ENCODE results near the gene ALPL. TPM values are rescaled to one million over a fixed set of nuclear protein-coding genes. Genes with fewer than 3 reads are reported as not detected.

Gene ALPL
- total RNA-seq, 1 donor from 2014 or later: 6.6 TPM

DNA sequence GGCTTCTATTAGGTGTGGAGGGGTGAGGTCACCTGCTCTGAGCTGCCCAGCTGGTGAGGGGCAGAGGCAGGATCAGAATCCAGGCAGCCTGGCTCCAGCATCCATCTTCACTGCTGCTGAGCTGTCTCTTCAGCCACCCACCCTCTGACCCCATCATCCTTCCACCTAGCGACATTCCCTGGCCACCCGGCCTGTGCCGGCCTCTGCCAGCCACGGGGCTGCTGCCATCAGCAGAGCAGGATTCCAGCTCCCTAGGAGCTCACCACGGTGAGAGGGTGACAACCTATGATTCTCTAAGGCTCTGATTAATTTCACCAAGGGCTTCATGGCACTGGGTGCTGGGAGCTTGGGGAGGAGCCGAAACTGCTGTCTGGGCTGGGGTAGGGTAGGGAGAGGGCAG is 32.1 kb downstream of the ALPL start:
- H3K4me3 ChIP-seq: no peak overlapping the region
- H3K27ac ChIP-seq: no peak overlapping the region
- H3K4me1 ChIP-seq: peaks cover 4% of the 10 kb centered on the region
- no peaks in the 10 kb centered on the region for H3K36me3 ChIP-seq
- no peaks in the 10 kb centered on the region for H3K9me3 ChIP-seq
- no peak for DNase-seq (ENCODE audit: extremely low spot score in 2 of 2)
- intact Hi-C loops (cut with DNase I): no loop called here
- H3K27me3 ChIP-seq: no peaks in the 10 kb centered on the region
- no peak for TF ChIP-seq POLR2AphosphoS5 (IDR thresholded peaks at IDR 0.05; ENCODE audit: insufficient read depth in 1 of 2, low read depth in 1 of 2)

- Histone ChIP-seq H3K27me3 (no peaks in the 10 kb centered on the region), H3K9me3 (no peaks in the 10 kb centered on the region), H3K4me1 (peaks cover 4% of the 10 kb centered on the region), H3K27ac (no peak overlapping the region), H3K4me3 (no peak overlapping the region), H3K36me3 (no peaks in the 10 kb centered on the region)
- no peak for DNase-seq (ENCODE audit: extremely low spot score in 2 of 2)
- TF ChIP-seq CTCF (IDR thresholded peaks at IDR 0.05) (no peak), POLR2A (IDR thresholded peaks at IDR 0.05) (no peak), POLR2AphosphoS5 (IDR thresholded peaks at IDR 0.05; ENCODE audit: insufficient read depth in 1 of 2, low read depth in 1 of 2) (no peak)
- intact Hi-C loops (cut with DNase I): no loop called here
Measured at GRCh38 chr1:21541835-21542234, 32.6 kb downstream of the ALPL start.

DNA sequence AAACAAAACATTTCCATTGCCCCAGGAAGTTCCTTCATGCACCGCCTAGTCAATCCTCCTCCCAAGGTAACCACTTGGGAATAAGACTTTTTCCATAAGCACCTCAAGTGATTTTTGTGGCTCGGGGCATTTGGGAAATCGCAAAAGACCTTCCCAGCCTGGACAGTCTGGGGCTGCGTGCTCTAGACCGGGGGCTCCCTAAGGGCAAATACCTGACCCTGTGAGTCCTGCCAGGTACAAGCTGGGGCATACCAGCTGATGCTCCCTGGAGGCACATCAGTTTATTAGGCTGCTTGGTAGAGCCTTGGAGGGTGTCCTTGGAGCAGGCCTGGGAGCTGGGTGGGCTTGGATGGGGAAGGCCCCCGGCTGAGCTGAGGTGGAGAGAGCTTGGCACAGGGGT is 34.4 kb downstream of the ALPL start:
- Histone ChIP-seq H3K27ac (no peak overlapping the region), H3K9me3 (no peaks in the 10 kb centered on the region), H3K4me1 (no peaks in the 10 kb centered on the region), H3K27me3 (no peaks in the 10 kb centered on the region), H3K36me3 (no peaks in the 10 kb centered on the region), H3K4me3 (no peak overlapping the region)
- DNase-seq (ENCODE audit: extremely low spot score in 2 of 2): no peak
- TF ChIP-seq CTCF (IDR thresholded peaks at IDR 0.05) (no peak), POLR2A (IDR thresholded peaks at IDR 0.05) (no peak), POLR2AphosphoS5 (IDR thresholded peaks at IDR 0.05; ENCODE audit: insufficient read depth in 1 of 2, low read depth in 1 of 2) (no peak)
- intact Hi-C loops (cut with DNase I): no loop called here

- no peaks in the 10 kb centered on the region for H3K9me3 ChIP-seq
- no peak for DNase-seq (ENCODE audit: extremely low spot score in 2 of 2)
- TF ChIP-seq POLR2AphosphoS5 (IDR thresholded peaks at IDR 0.05; ENCODE audit: insufficient read depth in 1 of 2, low read depth in 1 of 2): no peak
- H3K4me3 ChIP-seq: no peak overlapping the region
- no peaks in the 10 kb centered on the region for H3K27me3 ChIP-seq
- H3K4me1 ChIP-seq: no peaks in the 10 kb centered on the region
- H3K27ac ChIP-seq: no peak overlapping the region
- intact Hi-C loops (cut with DNase I): no loop called here
- no peaks in the 10 kb centered on the region for H3K36me3 ChIP-seq
Measured at GRCh38 chr1:21544095-21544494, 34.9 kb downstream of the ALPL start.

- no peak overlapping the region for H3K27ac ChIP-seq
- intact Hi-C loops (cut with DNase I): no loop called here
Measured at GRCh38 chr1:21546122-21546825, 37.1 kb downstream of the ALPL start.

More at GRCh38 chr1:21546122-21546825, 37.1 kb downstream of the ALPL start:
- no peaks in the 10 kb centered on the region for H3K36me3 ChIP-seq
- H3K9me3 ChIP-seq: no peaks in the 10 kb centered on the region
- H3K4me1 ChIP-seq: no peaks in the 10 kb centered on the region
- TF ChIP-seq CTCF (IDR thresholded peaks at IDR 0.05) (no peak), POLR2AphosphoS5 (IDR thresholded peaks at IDR 0.05; ENCODE audit: insufficient read depth in 1 of 2, low read depth in 1 of 2) (no peak), POLR2A (IDR thresholded peaks at IDR 0.05) (no peak)
- no peaks in the 10 kb centered on the region for H3K27me3 ChIP-seq
- H3K4me3 ChIP-seq: no peak overlapping the region
- no peak for DNase-seq (ENCODE audit: extremely low spot score in 2 of 2)
